Endothelial cell of umbilical vein (primary cell): ENCODE data around the gene KLHL6. TPM values are rescaled to one million over a fixed set of nuclear protein-coding genes. Genes with fewer than 3 reads are reported as not detected.

Experiments
- BruUV-seq: library from RNA; stranded (reverse); fragments of 400-500 nt; replicated peaks from 2 replicates; lab custom pipeline; 2021; lab: Mats Ljungman, UMichigan
- CTCF ChIA-PET: fragments of 300-600, 350-600 bp; sonication (Branson Sonifier 250); formaldehyde crosslinking; loops from one replicate; lab custom pipeline; 2021; ENCODE audit warnings: antibody characterized with exemption, inconsistent platforms; lab: Charles Lee
- POLR2A ChIA-PET: fragments of 300-600, 350-600 bp; sonication (Branson Sonifier 250); formaldehyde crosslinking; loops from one replicate; lab custom pipeline; 2021; ENCODE audit warnings: antibody characterized with exemption, inconsistent platforms; lab: Charles Lee
- DNase-seq: peaks from one replicate; pipeline ENCODE4 v3.0.0-alpha.2; 2011; ENCODE audit warnings: low read depth, low spot score
- FAIRE-seq: peaks from 2 replicates; lab custom pipeline; 2011; peaks lifted over from hg19 to GRCh38; lab: Jason Lieb, UNC
- H2AFZ ChIP-seq: 2 replicates; pipeline ENCODE4 v1.6.0; 2012; ENCODE audit warnings: low read depth, low read length, control low read depth, inconsistent platforms
- H3K27ac ChIP-seq: 2 replicates; pipeline ENCODE4 v1.5.1; 2011; ENCODE audit warnings: low read depth, mild to moderate bottlenecking, control low read depth, low read length, moderate library complexity; ENCODE audit not compliant: insufficient read depth
- H3K27me3 ChIP-seq, 2 experiments: 2 replicates each; pipeline versions ENCODE4 v1.6.0 to v1.6.1; 2011; ENCODE audit warnings: low read length in 2 of 2, mixed read lengths in 1 of 2; ENCODE audit not compliant: control insufficient read depth in 2 of 2, insufficient read depth in 2 of 2
- H3K36me3 ChIP-seq, 2 experiments: 2 replicates in 1 of 2; 3 replicates in 1 of 2; pipeline ENCODE4 v1.5.1; 2011; ENCODE audit warnings: low read length in 2 of 2, mild to moderate bottlenecking in 1 of 2, moderate library complexity in 1 of 2; ENCODE audit not compliant: control insufficient read depth in 2 of 2, insufficient read depth in 2 of 2; ENCODE audit errors: extremely low read depth in 1 of 2
- H3K4me1 ChIP-seq: 3 replicates; pipeline ENCODE4 v1.5.1; 2011; ENCODE audit warnings: mild to moderate bottlenecking, low read length; ENCODE audit not compliant: control insufficient read depth, insufficient read depth; ENCODE audit errors: extremely low read depth
- H3K4me2 ChIP-seq: 2 replicates; pipeline ENCODE4 v1.6.1; 2011; ENCODE audit warnings: low read length, control low read depth, mixed read lengths; ENCODE audit not compliant: insufficient read depth
- H3K4me3 ChIP-seq, 3 experiments: fragments of 200-600 bp in 1 of 3; sonication (generic), shearing (Covaris generic) in 1 of 3; replicated peaks in 1 of 3; 2 replicates each; pipeline ENCODE4 v1.5.1; 2011 to 2016; ENCODE audit warnings: control low read depth in 3 of 3, low read length in 3 of 3, mild to moderate bottlenecking in 2 of 3, inconsistent platforms in 1 of 3, low read depth in 1 of 3, moderate library complexity in 1 of 3; ENCODE audit not compliant: insufficient read depth in 1 of 3
- H3K79me2 ChIP-seq: 2 replicates; pipeline ENCODE4 v1.6.0; 2012; ENCODE audit warnings: low read length, inconsistent platforms; ENCODE audit not compliant: control insufficient read depth, insufficient read depth
- H3K9ac ChIP-seq: replicated peaks from 2 replicates; pipeline ENCODE3; 2011; ENCODE audit warnings: low read length, control low read depth; ENCODE audit not compliant: insufficient read depth; ENCODE audit errors: extremely low read depth
- H3K9me1 ChIP-seq: replicated peaks from 3 replicates; pipeline ENCODE4 v1.6.0; 2011; ENCODE audit warnings: mild to moderate bottlenecking, low read length; ENCODE audit not compliant: control insufficient read depth, insufficient read depth; ENCODE audit errors: extremely low read depth
- H3K9me3 ChIP-seq: replicated peaks from 2 replicates; pipeline ENCODE4 v1.5.1; 2012; ENCODE audit warnings: low read length, inconsistent platforms; ENCODE audit not compliant: control insufficient read depth, insufficient read depth
- H4K20me1 ChIP-seq: replicated peaks from 2 replicates; pipeline ENCODE3; 2011; ENCODE audit warnings: mild to moderate bottlenecking, low read length; ENCODE audit not compliant: control insufficient read depth, insufficient read depth; ENCODE audit errors: extremely low read depth
- CTCF ChIP-seq, 2 donors: IDR thresholded peaks; 1 replicate in 1 of 2; 2 replicates in 1 of 2; pipeline ENCODE4 v1.5.1; 2011; ENCODE audit warnings: low read length in 2 of 2, mild to moderate bottlenecking in 2 of 2, moderate library complexity in 2 of 2, control low read depth in 1 of 2, inconsistent platforms in 1 of 2, low read depth in 1 of 2; ENCODE audit not compliant: insufficient read depth in 1 of 2; ENCODE audit errors: extremely low read depth in 1 of 2
- EZH2 ChIP-seq: IDR thresholded peaks from 2 replicates; pipeline ENCODE4 v1.6.1; 2012; ENCODE audit warnings: borderline replicate concordance, low read depth, mild to moderate bottlenecking, moderate library complexity, low read length, inconsistent platforms; ENCODE audit not compliant: severe bottlenecking
- FOS ChIP-seq: IDR thresholded peaks from 2 replicates; pipeline ENCODE4 v1.6.1; 2011; ENCODE audit warnings: mild to moderate bottlenecking, low read length, moderate library complexity, borderline replicate concordance; ENCODE audit not compliant: insufficient read depth
- GATA2 ChIP-seq: IDR thresholded peaks from 2 replicates; pipeline ENCODE4 v1.7.0; 2011; ENCODE audit warnings: low read depth, mild to moderate bottlenecking, moderate library complexity, mixed read lengths, low read length; ENCODE audit not compliant: insufficient read length, insufficient read depth
- JUN ChIP-seq: IDR thresholded peaks from 2 replicates; pipeline ENCODE4 v1.6.1; 2011; ENCODE audit warnings: borderline replicate concordance, low read depth; ENCODE audit not compliant: insufficient read length, insufficient read depth
- MYC ChIP-seq: IDR thresholded peaks from one replicate; pipeline ENCODE4 v1.6.1; 2011; ENCODE audit warnings: mild to moderate bottlenecking, low read depth, low read length
- POLR2A ChIP-seq: IDR thresholded peaks from 2 replicates; pipeline ENCODE4 v1.6.1; 2012; ENCODE audit warnings: low read depth, mild to moderate bottlenecking, control low read depth, low read length
- POLR2AphosphoS5 ChIP-seq: IDR thresholded peaks from 2 replicates; pipeline ENCODE4 v1.6.1; 2012; ENCODE audit warnings: low read depth, mild to moderate bottlenecking, control low read depth, low read length, moderate library complexity; ENCODE audit not compliant: insufficient read depth
- dilution Hi-C: fragments of 300-500 bp; cut with MboI; formaldehyde crosslinking; loops from one replicate; pipeline ENCODE4 v1.15.0; 2019; ENCODE audit warnings: low sequenced_read_pairs; ENCODE audit not compliant: extremely low pct_ligation_motif_present
- intact Hi-C: fragments of 100-400 bp; cut with micrococcal nuclease; formaldehyde crosslinking; loops from one replicate; pipeline ENCODE4 v1.10.0; 2022
- polyA plus RNA-seq, 4 experiments: library from polyadenylated mRNA; depleted of rRNA in 3 of 4; stranded (reverse) in 3 of 4; unstranded in 1 of 4; fragments of >200 nt; gene quantifications; 2 replicates each; pipeline versions ENCODE4 v1.2.1 to v1.2.3, GENCODE V29; 2011 to 2012; ENCODE audit warnings: missing spikeins in 1 of 4
- total RNA-seq: library from RNA; stranded (reverse); gene quantifications from 2 replicates; pipeline ENCODE4 v1.2.3, GENCODE V29; 2021
- TF ChIP-seq, protein P1 (sequence below): IDR thresholded peaks from 2 replicates; pipeline ENCODE4 v1.6.1; 2011; ENCODE audit not compliant: insufficient read depth, insufficient read length

Gene KLHL6
- total and polyA plus RNA-seq, 2 donors (not counting 3 experiments of a cell fraction or from before 2014, with no cell fraction given) = 5.7 to 12.6 TPM

DNA sequence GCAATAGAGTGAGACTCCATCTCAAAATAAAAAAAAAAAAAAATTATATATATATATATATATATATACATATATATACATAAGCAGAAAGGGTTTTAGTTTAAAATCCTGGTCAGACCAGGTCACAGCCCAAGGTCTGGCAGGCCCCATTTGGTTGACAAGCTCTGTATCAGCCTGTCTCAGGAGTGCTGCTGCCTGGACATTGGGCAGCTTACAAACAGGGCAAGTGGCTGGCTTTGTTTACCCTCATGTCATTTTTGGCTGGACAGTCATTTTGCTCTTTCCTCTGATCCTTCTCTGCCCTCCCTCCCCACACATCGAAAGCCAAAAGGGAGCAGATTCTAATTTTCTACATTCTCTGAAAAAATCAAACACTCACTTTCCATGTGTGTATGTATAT lies 26.7 kb upstream of the KLHL6 start:
- intact Hi-C loops (no loop called here), dilution Hi-C loops (no loop called here)
- H3K27ac ChIP-seq = no peak overlapping the region
- TF ChIP-seq POLR2AphosphoS5 (no peak), POLR2A (no peak), GATA2 (no peak), EZH2 (no peak)
- TF ChIP-seq, protein P1, sequence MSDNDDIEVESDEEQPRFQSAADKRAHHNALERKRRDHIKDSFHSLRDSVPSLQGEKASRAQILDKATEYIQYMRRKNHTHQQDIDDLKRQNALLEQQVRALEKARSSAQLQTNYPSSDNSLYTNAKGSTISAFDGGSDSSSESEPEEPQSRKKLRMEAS = no peak
- H3K4me2 ChIP-seq = no peak overlapping the region
- H2AFZ ChIP-seq = no peak overlapping the region
- H3K27me3 ChIP-seq = peaks cover 17 to 18% of the 10 kb centered on the region in 2 experiments
- POLR2A ChIA-PET = no interaction called here
- no peaks in the 10 kb centered on the region for H3K9me1 ChIP-seq
- peaks cover 24% of the 10 kb centered on the region for H3K4me1 ChIP-seq
- no peak overlapping the region for H3K9ac ChIP-seq
- FAIRE-seq = no peak
- BruUV-seq = no TSS peak
- H4K20me1 ChIP-seq = no peaks in the 10 kb centered on the region
- H3K36me3 ChIP-seq = no peaks in the 10 kb centered on the region
- CTCF ChIA-PET = no interaction called here
- no peaks in the 10 kb centered on the region for H3K9me3 ChIP-seq
- DNase-seq = no peak
- H3K79me2 ChIP-seq = no peaks in the 10 kb centered on the region
- no peak overlapping the region for H3K4me3 ChIP-seq

GRCh38 chr3:183581496-183582155 lies 26.1 kb upstream of the KLHL6 start:
- H4K20me1 ChIP-seq = no peaks in the 10 kb centered on the region
- H2AFZ ChIP-seq = no peak overlapping the region
- TF ChIP-seq, protein P1 = no peak
- no peak for TF ChIP-seq MYC
- no peak for TF ChIP-seq EZH2
- no peak for TF ChIP-seq FOS
- TF ChIP-seq CTCF (IDR thresholded peaks at IDR 0.05; ENCODE audit: extremely low read depth in 1 of 2, insufficient read depth in 1 of 2, low read depth in 1 of 2, low read length in 2 of 2) = no peak
- no peak for TF ChIP-seq GATA2
- no peak for TF ChIP-seq JUN
- no peak for TF ChIP-seq POLR2A
- no peak for TF ChIP-seq POLR2AphosphoS5
- no peak for FAIRE-seq
- POLR2A ChIA-PET = no interaction called here
- DNase-seq = no peak
- dilution Hi-C loops (no loop called here), intact Hi-C loops (no loop called here)
- no peak overlapping the region for H3K9ac ChIP-seq
- H3K79me2 ChIP-seq = no peaks in the 10 kb centered on the region
- no peaks in the 10 kb centered on the region for H3K9me3 ChIP-seq
- CTCF ChIA-PET = interaction anchor here (1.4 to 2.0 kb wide), 2 partner anchors 24 to 102 kb away, joined by 3 to 7 read pairs; no protein-coding TSS in a partner anchor
- BruUV-seq = no TSS peak
- H3K36me3 ChIP-seq = no peaks in the 10 kb centered on the region
- H3K9me1 ChIP-seq = no peaks in the 10 kb centered on the region
- H3K4me1 ChIP-seq = peaks cover 24% of the 10 kb centered on the region
- H3K27me3 ChIP-seq = peaks cover 20 to 22% of the 10 kb centered on the region in 2 experiments
- H3K4me2 ChIP-seq = no peak overlapping the region
- H3K4me3 ChIP-seq = no peak overlapping the region
- no peak overlapping the region for H3K27ac ChIP-seq
